Measurements from ENCODE around the gene MAST4.

- no peak for TF ChIP-seq POLR2AphosphoS5 (IDR thresholded peaks at IDR 0.05; ENCODE audit: borderline replicate concordance, low read depth, low read length)
- no peak for TF ChIP-seq EZH2 (IDR thresholded peaks at IDR 0.05)
- TF ChIP-seq FOXP2 (optimal IDR thresholded peaks at IDR 0.05; ENCODE audit: control extremely low read depth, extremely low read length, insufficient read depth) = no peak
Measured at GRCh38 chr5:67189079-67189354, 592.8 kb downstream of the MAST4 start.

Data from SK-N-MC (cell line).